Measurements from ENCODE around the gene AUTS2. TPM values are rescaled to one million over a fixed set of nuclear protein-coding genes. Genes with fewer than 3 reads are reported as not detected.

AUTS2 gene
- total RNA-seq, 1 donor from 2014 or later = 53.0 TPM

GRCh38 chr7:69602522-69602921 is 4.2 kb downstream of the AUTS2 start:
- peaks cover 20% of the 10 kb centered on the region for H3K4me1 ChIP-seq
- no peak for TF ChIP-seq POLR2A (IDR thresholded peaks at IDR 0.05)
- no peak for TF ChIP-seq POLR2AphosphoS5 (IDR thresholded peaks at IDR 0.05; ENCODE audit: insufficient read depth in 1 of 2, low read depth in 1 of 2)
- no peaks in the 10 kb centered on the region for H3K27me3 ChIP-seq
- no peak for DNase-seq (ENCODE audit: extremely low spot score in 2 of 2)
- no peaks in the 10 kb centered on the region for H3K36me3 ChIP-seq
- intact Hi-C loops (cut with DNase I) = no loop called here
- no peak overlapping the region for H3K27ac ChIP-seq
- H3K9me3 ChIP-seq = no peaks in the 10 kb centered on the region
- no peak overlapping the region for H3K4me3 ChIP-seq

- TF ChIP-seq POLR2A (IDR thresholded peaks at IDR 0.05) = no peak
- no peak for TF ChIP-seq CTCF (IDR thresholded peaks at IDR 0.05)
- TF ChIP-seq POLR2AphosphoS5 (IDR thresholded peaks at IDR 0.05; ENCODE audit: insufficient read depth in 1 of 2, low read depth in 1 of 2) = no peak
- peaks cover 19% of the 10 kb centered on the region for H3K4me1 ChIP-seq
- intact Hi-C loops (cut with DNase I) = no loop called here
- no peak overlapping the region for H3K4me3 ChIP-seq
- no peak overlapping the region for H3K27ac ChIP-seq
- H3K36me3 ChIP-seq = no peaks in the 10 kb centered on the region
- H3K9me3 ChIP-seq = no peaks in the 10 kb centered on the region
- DNase-seq (ENCODE audit: extremely low spot score in 2 of 2) = no peak
- H3K27me3 ChIP-seq = no peaks in the 10 kb centered on the region
Observed at GRCh38 chr7:69603351-69603750, 5.1 kb downstream of the AUTS2 start.

GRCh38 chr7:69603937-69604494 is 5.7 kb downstream of the AUTS2 start:
- no peaks in the 10 kb centered on the region for H3K9me3 ChIP-seq
- no peak for TF ChIP-seq POLR2AphosphoS5 (IDR thresholded peaks at IDR 0.05; ENCODE audit: insufficient read depth in 1 of 2, low read depth in 1 of 2)
- no peak for TF ChIP-seq CTCF (IDR thresholded peaks at IDR 0.05)
- TF ChIP-seq POLR2A (IDR thresholded peaks at IDR 0.05) = no peak
- no peaks in the 10 kb centered on the region for H3K36me3 ChIP-seq
- H3K27me3 ChIP-seq = no peaks in the 10 kb centered on the region
- no peak for DNase-seq (ENCODE audit: extremely low spot score in 2 of 2)
- peaks cover 19% of the 10 kb centered on the region for H3K4me1 ChIP-seq
- H3K27ac ChIP-seq = no peak overlapping the region
- intact Hi-C loops (cut with DNase I) = no loop called here
- H3K4me3 ChIP-seq = no peak overlapping the region

GRCh38 chr7:69605070-69605469 is 6.8 kb downstream of the AUTS2 start:
- TF ChIP-seq CTCF (IDR thresholded peaks at IDR 0.05) = no peak
- TF ChIP-seq POLR2A (IDR thresholded peaks at IDR 0.05) = no peak
- TF ChIP-seq POLR2AphosphoS5 (IDR thresholded peaks at IDR 0.05; ENCODE audit: insufficient read depth in 1 of 2, low read depth in 1 of 2) = no peak
- H3K36me3 ChIP-seq = no peaks in the 10 kb centered on the region
- H3K4me1 ChIP-seq = peaks cover 16% of the 10 kb centered on the region
- DNase-seq (ENCODE audit: extremely low spot score in 2 of 2) = no peak
- no peaks in the 10 kb centered on the region for H3K27me3 ChIP-seq
- intact Hi-C loops (cut with DNase I) = no loop called here
- no peak overlapping the region for H3K27ac ChIP-seq
- H3K9me3 ChIP-seq = no peaks in the 10 kb centered on the region
- H3K4me3 ChIP-seq = no peak overlapping the region

GRCh38 chr7:69605546-69605945 is 7.3 kb downstream of the AUTS2 start:
- Histone ChIP-seq H3K4me3 (no peak overlapping the region), H3K4me1 (peaks cover 11% of the 10 kb centered on the region), H3K27me3 (no peaks in the 10 kb centered on the region), H3K9me3 (no peaks in the 10 kb centered on the region), H3K36me3 (no peaks in the 10 kb centered on the region), H3K27ac (no peak overlapping the region)
- no peak for DNase-seq (ENCODE audit: extremely low spot score in 2 of 2)
- intact Hi-C loops (cut with DNase I) = no loop called here
- TF ChIP-seq POLR2A (IDR thresholded peaks at IDR 0.05) (no peak), POLR2AphosphoS5 (IDR thresholded peaks at IDR 0.05; ENCODE audit: insufficient read depth in 1 of 2, low read depth in 1 of 2) (no peak), CTCF (IDR thresholded peaks at IDR 0.05) (no peak)

Measured in vagina (tissue), 2 donors.